ENCODE data around the gene ADISSP. TPM values are rescaled to one million over a fixed set of nuclear protein-coding genes. Genes with fewer than 3 reads are reported as not detected.

Gene ADISSP
- polyA plus RNA-seq, 3 donors: 59.6 to 78.5 (median 68.5) TPM

- peaks cover 11% of the 10 kb centered on the region for H4K20me1 ChIP-seq (ENCODE audit: insufficient read depth, low read length)
- H3K27me3 Mint-ChIP-seq (ENCODE audit: low read depth in 3 of 3): peaks cover 7 to 29% (median 19%) of the 10 kb centered on the region in 3 donors
- no peak for DNase-seq
- no peaks in the 10 kb centered on the region for H3K79me2 ChIP-seq (ENCODE audit: insufficient read depth, low read length)
- no peak overlapping the region for H3K4me3 ChIP-seq (replicated peaks in 1 of 3; ENCODE audit: low read depth in 2 of 3, low read length in 3 of 3)
- H3K9ac ChIP-seq (ENCODE audit: insufficient read depth, low read length, poor library complexity, severe bottlenecking): no peak overlapping the region
- H3K9me3 Mint-ChIP-seq: peaks cover 0 to 3% (median 0%) of the 10 kb centered on the region in 7 donors
- intact Hi-C loops (cut with micrococcal nuclease): loop anchor here in 1 of 2 donors (5.0 kb wide), 1 partner anchor 70 kb away; no protein-coding TSS in a partner anchor
- peaks cover 7 to 12% of the 10 kb centered on the region in 2 donors for H3K36me3 ChIP-seq (replicated peaks in 1 of 2; ENCODE audit: control insufficient read depth in 1 of 2, insufficient read depth in 2 of 2, low read length in 2 of 2)
- H3K4me3 Mint-ChIP-seq: no peak overlapping the region
- H3K27ac ChIP-seq (ENCODE audit: low read depth in 1 of 2, low read length in 2 of 2): no peak overlapping the region
- H3K4me1 Mint-ChIP-seq: peaks cover 17% of the 10 kb centered on the region
- no peak overlapping the region for H3K4me2 ChIP-seq (replicated peaks; ENCODE audit: extremely low read depth, low read length, poor library complexity, severe bottlenecking)
- TF ChIP-seq, protein P1, sequence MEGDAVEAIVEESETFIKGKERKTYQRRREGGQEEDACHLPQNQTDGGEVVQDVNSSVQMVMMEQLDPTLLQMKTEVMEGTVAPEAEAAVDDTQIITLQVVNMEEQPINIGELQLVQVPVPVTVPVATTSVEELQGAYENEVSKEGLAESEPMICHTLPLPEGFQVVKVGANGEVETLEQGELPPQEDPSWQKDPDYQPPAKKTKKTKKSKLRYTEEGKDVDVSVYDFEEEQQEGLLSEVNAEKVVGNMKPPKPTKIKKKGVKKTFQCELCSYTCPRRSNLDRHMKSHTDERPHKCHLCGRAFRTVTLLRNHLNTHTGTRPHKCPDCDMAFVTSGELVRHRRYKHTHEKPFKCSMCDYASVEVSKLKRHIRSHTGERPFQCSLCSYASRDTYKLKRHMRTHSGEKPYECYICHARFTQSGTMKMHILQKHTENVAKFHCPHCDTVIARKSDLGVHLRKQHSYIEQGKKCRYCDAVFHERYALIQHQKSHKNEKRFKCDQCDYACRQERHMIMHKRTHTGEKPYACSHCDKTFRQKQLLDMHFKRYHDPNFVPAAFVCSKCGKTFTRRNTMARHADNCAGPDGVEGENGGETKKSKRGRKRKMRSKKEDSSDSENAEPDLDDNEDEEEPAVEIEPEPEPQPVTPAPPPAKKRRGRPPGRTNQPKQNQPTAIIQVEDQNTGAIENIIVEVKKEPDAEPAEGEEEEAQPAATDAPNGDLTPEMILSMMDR (IDR thresholded peaks at IDR 0.05): no peak
- no peaks in the 10 kb centered on the region for H3K27me3 ChIP-seq (ENCODE audit: control insufficient read depth in 2 of 2, insufficient read depth in 2 of 2, low read length in 2 of 2)
- H3K9me3 ChIP-seq (replicated peaks in 1 of 2; ENCODE audit: control insufficient read depth in 1 of 2, insufficient read depth in 1 of 2, low read length in 2 of 2): no peaks in the 10 kb centered on the region
- H3K27ac Mint-ChIP-seq: no peak overlapping the region
- WGBS (ENCODE audit: insufficient coverage): no CpG with 5 or more reads among the region's 2 CpGs
- H3K4me1 ChIP-seq (ENCODE audit: control insufficient read depth in 1 of 2, insufficient read depth in 2 of 2, low read length in 2 of 2): peaks cover 10 to 34% of the 10 kb centered on the region in 2 donors
- H3K36me3 Mint-ChIP-seq: peaks cover 11 to 15% of the 10 kb centered on the region in 2 donors
- no peak overlapping the region for H2AFZ ChIP-seq (ENCODE audit: insufficient read depth, low read depth, low read length, poor library complexity, severe bottlenecking)
Measured at GRCh38 chr20:3747471-3747870, 20.1 kb downstream of the ADISSP start.

DNA sequence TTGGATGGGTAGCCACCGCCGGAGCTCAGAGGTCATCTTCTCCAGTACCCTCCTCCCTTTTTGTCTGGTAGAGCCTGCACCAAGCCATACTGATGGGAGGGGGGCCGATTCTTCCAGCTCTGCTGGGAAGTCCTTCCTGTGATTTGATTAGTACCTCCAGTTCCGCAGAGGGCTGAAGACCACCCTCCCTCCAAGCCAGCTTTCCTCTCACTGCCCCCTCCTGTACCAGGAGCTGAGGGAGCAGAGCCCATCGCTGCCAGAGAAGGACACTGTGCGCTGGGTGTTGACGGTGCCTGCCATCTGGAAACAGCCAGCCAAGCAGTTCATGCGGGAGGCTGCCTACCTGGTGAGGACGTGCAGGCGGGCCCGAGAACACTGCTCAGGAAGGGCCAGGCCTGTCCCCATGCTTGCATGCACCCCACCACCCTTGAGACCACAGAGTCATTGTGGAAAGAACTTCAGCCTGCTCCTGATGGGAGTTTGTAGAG, 21.8 kb downstream of the ADISSP start:
- Histone ChIP-seq H3K27me3 (ENCODE audit: control insufficient read depth in 2 of 2, insufficient read depth in 2 of 2, low read length in 2 of 2) (no peaks in the 10 kb centered on the region), H4K20me1 (ENCODE audit: insufficient read depth, low read length) (peaks cover 3% of the 10 kb centered on the region), H3K4me1 (ENCODE audit: control insufficient read depth in 1 of 2, insufficient read depth in 2 of 2, low read length in 2 of 2) (peaks cover 6 to 17% of the 10 kb centered on the region in 2 donors), H3K4me2 (replicated peaks; ENCODE audit: extremely low read depth, low read length, poor library complexity, severe bottlenecking) (no peak overlapping the region), H3K4me3 (replicated peaks in 1 of 3; ENCODE audit: low read depth in 2 of 3, low read length in 3 of 3) (no peak overlapping the region), H3K27ac (ENCODE audit: low read depth in 1 of 2, low read length in 2 of 2) (no peak overlapping the region), H3K36me3 (replicated peaks in 1 of 2; ENCODE audit: control insufficient read depth in 1 of 2, insufficient read depth in 2 of 2, low read length in 2 of 2) (peaks cover 1 to 2% of the 10 kb centered on the region in 2 donors), H2AFZ (ENCODE audit: insufficient read depth, low read depth, low read length, poor library complexity, severe bottlenecking) (no peak overlapping the region), H3K9me3 (replicated peaks in 1 of 2; ENCODE audit: control insufficient read depth in 1 of 2, insufficient read depth in 1 of 2, low read length in 2 of 2) (no peaks in the 10 kb centered on the region), H3K9ac (ENCODE audit: insufficient read depth, low read length, poor library complexity, severe bottlenecking) (no peak overlapping the region), H3K79me2 (ENCODE audit: insufficient read depth, low read length) (no peaks in the 10 kb centered on the region)
- DNase-seq: no peak
- 98% methylated on average over 7 of the region's 11 CpGs for WGBS (ENCODE audit: insufficient coverage)
- TF ChIP-seq, protein P1 (IDR thresholded peaks at IDR 0.05): no peak
- H3K27me3 Mint-ChIP-seq (ENCODE audit: low read depth in 3 of 3): peaks cover 8 to 29% (median 22%) of the 10 kb centered on the region in 3 donors
- intact Hi-C loops (cut with micrococcal nuclease): loop anchor here in 1 of 2 donors (5.0 kb wide), 1 partner anchor 68 kb away; no protein-coding TSS in a partner anchor
- no peak overlapping the region for H3K27ac Mint-ChIP-seq
- peaks cover 9% of the 10 kb centered on the region for H3K4me1 Mint-ChIP-seq
- peaks cover 0 to 3% (median 0%) of the 10 kb centered on the region in 7 donors for H3K9me3 Mint-ChIP-seq
- H3K4me3 Mint-ChIP-seq: peak overlapping the region in 1 of 2 donors; percentile 7
- peaks cover 3 to 4% of the 10 kb centered on the region in 2 donors for H3K36me3 Mint-ChIP-seq

All from CD14-positive monocyte (primary cell).